Prostate gland (tissue), 2 donors: ENCODE data around the gene KLK4. TPM values are rescaled to one million over a fixed set of nuclear protein-coding genes. Genes with fewer than 3 reads are reported as not detected.

ENCODE experiments used
- DNase-seq: peaks from one replicate; pipeline ENCODE4 v3.0.0-alpha.2; 2019; ENCODE audit warnings: low spot score
- H3K27ac ChIP-seq, 2 donors: fragments of 200-600 bp; sonication (generic); 2 replicates each; pipeline ENCODE4 v1.5.1; 2017 to 2019
- H3K27me3 ChIP-seq: fragments of 200-600 bp; sonication (generic); replicated peaks from 2 replicates; pipeline ENCODE4 v1.5.1; 2019; ENCODE audit not compliant: insufficient read depth
- H3K36me3 ChIP-seq, 2 donors: fragments of 200-600 bp; sonication (generic); 1 replicate in 1 of 2; 2 replicates in 1 of 2; pipeline versions ENCODE4 v1.5.1 to v1.8.1; 2017 to 2019
- H3K4me1 ChIP-seq: fragments of 200-600 bp; sonication (generic); replicated peaks from 2 replicates; pipeline ENCODE4 v1.5.1; 2019
- H3K4me3 ChIP-seq, 2 donors: fragments of 200-600 bp; sonication (generic); 2 replicates each; pipeline ENCODE4 v1.5.1; 2017 to 2019
- H3K9me3 ChIP-seq: fragments of 200-600 bp; sonication (generic); 2 replicates; pipeline ENCODE4 v1.5.1; 2017
- POLR2A ChIP-seq: fragments of 450-650 bp; IDR thresholded peaks from one replicate; pipeline ENCODE4 v1.6.1; 2016; ENCODE audit warnings: antibody characterized with exemption, mild to moderate bottlenecking
- POLR2AphosphoS5 ChIP-seq: sonication (generic); formaldehyde crosslinking; IDR thresholded peaks from one replicate; pipeline ENCODE4 v1.6.1; 2017; ENCODE audit warnings: antibody characterized with exemption
- WGBS: methylation state at CpG from one replicate; pipeline ENCODE4 v1.1.5; 2018; 5-methylcytosine and 5-hydroxymethylcytosine counted together
- intact Hi-C: fragments of 100-400 bp; cut with DNase I; formaldehyde crosslinking; loops from one replicate; pipeline ENCODE4 v1.14.2; 2022
- total RNA-seq, 2 donors: library from RNA; depleted of rRNA; stranded (reverse); fragments of >200 nt; gene quantifications; one replicate each; pipeline ENCODE4 v1.1.0, GENCODE V29; 2016
- TF ChIP-seq, protein P1 (sequence below), 4 experiments: fragments of 200-600 bp in 2 of 4; fragments of 450-650 bp in 2 of 4; sonication (generic) in 2 of 4; IDR thresholded peaks; 1 replicate in 3 of 4; 2 replicates in 1 of 4; pipeline ENCODE4 v1.5.1; 2016 to 2019; ENCODE audit warnings: antibody characterized with exemption in 4 of 4, mild to moderate bottlenecking in 2 of 4, moderate library complexity in 2 of 4

Gene KLK4
- total RNA-seq, 2 donors from 2014 or later, result 188 to 330 TPM

GRCh38 chr19:50894478-50895356, 16.5 kb downstream of the KLK4 start:
- TF ChIP-seq POLR2AphosphoS5 (no peak), POLR2A (no peak)
- TF ChIP-seq, protein P1, sequence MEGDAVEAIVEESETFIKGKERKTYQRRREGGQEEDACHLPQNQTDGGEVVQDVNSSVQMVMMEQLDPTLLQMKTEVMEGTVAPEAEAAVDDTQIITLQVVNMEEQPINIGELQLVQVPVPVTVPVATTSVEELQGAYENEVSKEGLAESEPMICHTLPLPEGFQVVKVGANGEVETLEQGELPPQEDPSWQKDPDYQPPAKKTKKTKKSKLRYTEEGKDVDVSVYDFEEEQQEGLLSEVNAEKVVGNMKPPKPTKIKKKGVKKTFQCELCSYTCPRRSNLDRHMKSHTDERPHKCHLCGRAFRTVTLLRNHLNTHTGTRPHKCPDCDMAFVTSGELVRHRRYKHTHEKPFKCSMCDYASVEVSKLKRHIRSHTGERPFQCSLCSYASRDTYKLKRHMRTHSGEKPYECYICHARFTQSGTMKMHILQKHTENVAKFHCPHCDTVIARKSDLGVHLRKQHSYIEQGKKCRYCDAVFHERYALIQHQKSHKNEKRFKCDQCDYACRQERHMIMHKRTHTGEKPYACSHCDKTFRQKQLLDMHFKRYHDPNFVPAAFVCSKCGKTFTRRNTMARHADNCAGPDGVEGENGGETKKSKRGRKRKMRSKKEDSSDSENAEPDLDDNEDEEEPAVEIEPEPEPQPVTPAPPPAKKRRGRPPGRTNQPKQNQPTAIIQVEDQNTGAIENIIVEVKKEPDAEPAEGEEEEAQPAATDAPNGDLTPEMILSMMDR (IDR thresholded peaks at IDR 0.05), result no peak
- peak overlapping the region; percentile 33 to 66 for H3K27ac ChIP-seq
- H3K9me3 ChIP-seq, result no peaks in the 10 kb centered on the region
- WGBS, result 63% methylated on average over 10 of the region's 10 CpGs
- H3K4me3 ChIP-seq, result no peak overlapping the region
- intact Hi-C loops, result no loop called here
- peaks cover 15% of the 10 kb centered on the region for H3K4me1 ChIP-seq
- H3K36me3 ChIP-seq, result no peaks in the 10 kb centered on the region
- no peaks in the 10 kb centered on the region for H3K27me3 ChIP-seq
- DNase-seq, result no peak

DNA sequence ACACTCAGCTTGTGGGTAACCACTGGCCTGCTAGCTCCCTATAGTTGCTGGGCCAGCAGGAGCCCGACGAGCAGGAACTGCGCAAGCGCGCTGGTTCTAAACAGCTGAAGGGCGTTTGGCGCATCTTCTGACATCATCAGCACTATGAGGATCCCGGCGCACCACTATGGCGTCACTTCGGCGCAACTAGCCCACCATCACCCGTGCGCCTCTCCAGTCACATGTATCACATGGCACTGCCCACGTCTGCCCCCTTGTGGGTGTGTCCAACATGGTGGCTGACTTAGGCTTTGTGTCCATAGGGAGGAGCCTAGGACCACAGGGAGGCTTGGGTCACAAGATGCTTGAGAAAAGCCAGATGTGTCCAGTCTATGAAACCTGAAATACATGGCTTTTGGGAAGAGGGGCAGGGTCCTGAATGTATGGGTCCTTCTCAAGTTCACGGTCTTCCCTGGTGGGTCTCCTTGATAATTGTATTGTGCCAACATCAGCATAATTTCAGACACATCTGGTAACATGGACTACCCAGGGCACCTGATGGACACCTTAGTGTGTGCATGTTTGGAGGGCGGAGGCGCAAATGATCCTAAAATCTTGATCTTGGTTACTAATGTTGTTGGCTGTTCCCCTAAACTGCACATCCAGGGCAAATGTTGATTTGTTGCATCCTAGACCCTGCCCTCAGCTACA, 18.0 kb downstream of the KLK4 start:
- 90% methylated on average over 18 of the region's 18 CpGs for WGBS
- no peaks in the 10 kb centered on the region for H3K27me3 ChIP-seq
- H3K27ac ChIP-seq, result peak overlapping the region; percentile 79 to 99
- no peaks in the 10 kb centered on the region for H3K9me3 ChIP-seq
- peaks cover 23% of the 10 kb centered on the region for H3K4me1 ChIP-seq
- no peaks in the 10 kb centered on the region for H3K36me3 ChIP-seq
- intact Hi-C loops, result no loop called here
- DNase-seq, result no peak
- H3K4me3 ChIP-seq, result no peak overlapping the region
- TF ChIP-seq, protein P1 (IDR thresholded peaks at IDR 0.05), result peak in 1 of 4 experiments; percentile 4
- no peak for TF ChIP-seq POLR2AphosphoS5
- TF ChIP-seq POLR2A, result no peak

DNA sequence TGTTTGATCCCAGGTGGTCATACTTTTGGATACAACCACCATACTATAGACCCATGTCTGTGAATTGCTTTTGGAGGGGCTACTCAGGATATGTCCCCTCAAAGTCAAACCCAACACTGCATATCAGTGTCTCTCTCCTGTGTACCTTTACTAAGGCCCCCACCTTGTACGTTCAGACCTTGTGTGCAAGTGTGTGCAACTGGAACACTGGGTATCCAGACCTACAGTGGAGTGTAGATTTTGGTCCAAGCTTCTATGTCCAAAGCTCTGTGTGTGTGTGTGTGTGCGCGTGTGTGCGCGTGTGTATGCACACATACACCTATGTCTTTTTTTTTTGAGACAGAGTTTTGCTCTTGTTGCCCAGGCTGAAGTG, 20.0 kb downstream of the KLK4 start:
- intact Hi-C loops, result no loop called here
- H3K4me3 ChIP-seq, result no peak overlapping the region
- no peak for DNase-seq
- peak overlapping the region; percentile 79 to 99 for H3K27ac ChIP-seq
- H3K9me3 ChIP-seq, result no peaks in the 10 kb centered on the region
- peaks cover 23% of the 10 kb centered on the region for H3K4me1 ChIP-seq
- WGBS, result 91% methylated on average over 5 of the region's 5 CpGs
- TF ChIP-seq POLR2A (no peak), POLR2AphosphoS5 (no peak)
- TF ChIP-seq, protein P1 (IDR thresholded peaks at IDR 0.05), result no peak
- H3K27me3 ChIP-seq, result no peaks in the 10 kb centered on the region
- H3K36me3 ChIP-seq, result no peaks in the 10 kb centered on the region

DNA sequence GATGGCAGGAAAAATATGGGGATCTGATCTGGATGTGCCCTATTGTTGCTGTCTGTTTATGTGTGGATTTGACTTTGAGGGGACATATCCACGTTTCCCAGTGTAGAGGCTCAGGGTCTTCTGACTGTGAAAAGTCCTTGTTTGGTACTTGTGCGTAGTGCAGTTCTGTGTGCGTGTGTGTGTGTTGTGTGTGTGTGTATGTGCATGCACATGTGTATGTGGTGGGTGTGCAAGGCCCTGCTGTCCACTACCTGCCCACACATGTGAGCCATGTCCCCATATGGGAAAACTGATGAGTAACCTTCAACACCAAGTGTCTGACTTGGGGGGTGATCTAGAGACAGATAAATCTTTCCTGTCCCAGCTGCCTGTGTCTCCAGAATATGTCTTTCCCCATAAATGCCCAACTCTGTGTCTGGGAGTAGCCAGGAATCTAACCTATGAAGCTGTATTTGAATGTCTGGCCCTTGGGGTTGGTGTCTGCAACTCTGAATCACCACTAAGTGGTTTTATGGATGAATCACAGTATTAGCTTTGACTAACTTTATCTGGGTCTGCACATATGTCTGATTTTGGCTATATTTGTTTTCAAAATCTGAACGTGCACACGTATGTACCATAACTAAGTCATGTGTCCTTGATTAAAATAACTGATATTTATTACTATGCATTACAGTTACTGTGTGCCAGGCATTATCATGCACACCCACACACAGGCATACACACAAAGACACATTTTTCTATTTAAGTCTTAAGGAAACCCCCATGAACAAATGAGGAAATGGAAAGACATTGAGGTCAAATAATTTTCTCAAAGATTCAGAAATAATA, 20.6 kb downstream of the KLK4 start:
- TF ChIP-seq POLR2AphosphoS5 (no peak), POLR2A (no peak)
- TF ChIP-seq, protein P1 (IDR thresholded peaks at IDR 0.05), result no peak
- no peak for DNase-seq
- Histone ChIP-seq H3K4me3 (no peak overlapping the region), H3K36me3 (no peaks in the 10 kb centered on the region), H3K27me3 (no peaks in the 10 kb centered on the region), H3K4me1 (peaks cover 23% of the 10 kb centered on the region), H3K27ac (peak overlapping the region; percentile 79 to 99), H3K9me3 (no peaks in the 10 kb centered on the region)
- WGBS, result 52% methylated on average over 5 of the region's 5 CpGs
- intact Hi-C loops, result no loop called here
